SK-N-SH treated with all-trans-retinoic acid at 6 μM for 48 hours (cell line): ENCODE data around the gene PLB1.

ENCODE experiments used
- ATAC-seq: fragments of 200-7000 bp; cut with Tn5 transposase; 3 replicates; pipeline ENCODE4 v1.9.1; 2020; ENCODE audit warnings: mild to moderate bottlenecking, moderate library complexity
- ARNTL ChIP-seq: fragments of 450-650 bp; formaldehyde crosslinking; IDR thresholded peaks from 2 replicates; pipeline ENCODE4 v1.5.0; 2020; ENCODE audit warnings: low read depth, mild to moderate bottlenecking, moderate library complexity, borderline replicate concordance
- BACH2 ChIP-seq: fragments of 250-450 bp; sonication (Bioruptor Pico); IDR thresholded peaks from 2 replicates; pipeline ENCODE4 v1.9.0; 2021; ENCODE audit warnings: mild to moderate bottlenecking, borderline replicate concordance
- CSDC2 ChIP-seq: fragments of 250-450 bp; sonication (Bioruptor Pico); IDR thresholded peaks from 2 replicates; pipeline ENCODE4 v1.5.0; 2020; ENCODE audit warnings: mild to moderate bottlenecking, moderate library complexity
- ESRRG ChIP-seq: fragments of 250-450 bp; sonication (Bioruptor Pico); IDR thresholded peaks from 2 replicates; pipeline ENCODE4 v1.6.1; 2021; ENCODE audit warnings: mild to moderate bottlenecking
- GLIS3 ChIP-seq: fragments of 250-450 bp; sonication (Bioruptor Pico); IDR thresholded peaks from 2 replicates; pipeline ENCODE4 v1.5.0; 2020; ENCODE audit warnings: mild to moderate bottlenecking, moderate library complexity
- ISL1 ChIP-seq: fragments of 250-450 bp; sonication (Bioruptor Pico); IDR thresholded peaks from 2 replicates; pipeline ENCODE4 v2.1.2; 2022; ENCODE audit warnings: mild to moderate bottlenecking, moderate library complexity
- OSR1 ChIP-seq: fragments of 250-450 bp; sonication (Bioruptor Pico); IDR thresholded peaks from 2 replicates; pipeline ENCODE4 v1.8.0; 2022; ENCODE audit warnings: moderate library complexity, mild to moderate bottlenecking, inconsistent platforms
- PPARA ChIP-seq: fragments of 250-450 bp; sonication (Bioruptor Pico); IDR thresholded peaks from 2 replicates; pipeline ENCODE4 v1.5.0; 2020; ENCODE audit warnings: mild to moderate bottlenecking, borderline replicate concordance
- RARB ChIP-seq: fragments of 250-450 bp; sonication (Bioruptor Pico); IDR thresholded peaks from 2 replicates; pipeline ENCODE4 v1.8.0; 2021; ENCODE audit warnings: mild to moderate bottlenecking, moderate library complexity
- SNAI2 ChIP-seq: fragments of 250-450 bp; sonication (Bioruptor Pico); IDR thresholded peaks from 2 replicates; pipeline ENCODE4 v1.5.0; 2020; ENCODE audit warnings: mild to moderate bottlenecking, moderate library complexity
- TOX ChIP-seq: fragments of 250-450 bp; sonication (Bioruptor Pico); IDR thresholded peaks from 2 replicates; pipeline ENCODE4 v1.8.0; 2021; ENCODE audit warnings: mild to moderate bottlenecking, moderate library complexity, borderline replicate concordance
- ZC3H10 ChIP-seq: fragments of 250-450 bp; sonication (Bioruptor Pico); IDR thresholded peaks from 2 replicates; pipeline ENCODE4 v1.5.1; 2021; ENCODE audit warnings: mild to moderate bottlenecking, moderate library complexity
- ZFP3 ChIP-seq: fragments of 250-450 bp; sonication (Bioruptor Pico); IDR thresholded peaks from 2 replicates; pipeline ENCODE4 v1.5.0; 2020; ENCODE audit warnings: mild to moderate bottlenecking, moderate library complexity
- ZFP30 ChIP-seq: fragments of 450-650 bp; formaldehyde crosslinking; IDR thresholded peaks from 2 replicates; pipeline ENCODE4 v1.5.0; 2022; ENCODE audit warnings: mild to moderate bottlenecking, moderate library complexity
- ZNF70 ChIP-seq: fragments of 450-650 bp; formaldehyde crosslinking; IDR thresholded peaks from 2 replicates; pipeline ENCODE4 v1.5.0; 2020; ENCODE audit warnings: mild to moderate bottlenecking, moderate library complexity
- ZNF8 ChIP-seq: fragments of 450-650 bp; formaldehyde crosslinking; IDR thresholded peaks from 2 replicates; pipeline ENCODE4 v1.5.0; 2020; ENCODE audit warnings: mild to moderate bottlenecking, moderate library complexity
- TF ChIP-seq, protein P1 (sequence below): fragments of 250-450 bp; sonication (Bioruptor Pico); IDR thresholded peaks from 2 replicates; pipeline ENCODE4 v1.8.0; 2020; ENCODE audit warnings: mild to moderate bottlenecking, moderate library complexity, borderline replicate concordance
- TF ChIP-seq, protein P2 (sequence below): fragments of 250-450 bp; sonication (Bioruptor Pico); IDR thresholded peaks from 2 replicates; pipeline ENCODE4 v1.5.1; 2020; ENCODE audit warnings: low read depth, mild to moderate bottlenecking, moderate library complexity
- TF ChIP-seq, protein P3 (sequence below): fragments of 250-450 bp; sonication (Bioruptor Pico); IDR thresholded peaks from 2 replicates; pipeline ENCODE4 v1.5.1; 2021; ENCODE audit warnings: mild to moderate bottlenecking, moderate library complexity
- TF ChIP-seq, protein P4 (sequence below): fragments of 250-450 bp; sonication (Bioruptor Pico); IDR thresholded peaks from 2 replicates; pipeline ENCODE4 v1.8.0; 2021; ENCODE audit warnings: low read depth, mild to moderate bottlenecking, moderate library complexity, borderline replicate concordance
- TF ChIP-seq, protein P5 (sequence below): fragments of 250-450 bp; sonication (Bioruptor Pico); IDR thresholded peaks from 2 replicates; pipeline ENCODE4 v1.5.0; 2020; ENCODE audit warnings: mild to moderate bottlenecking, moderate library complexity

PLB1 gene

DNA sequence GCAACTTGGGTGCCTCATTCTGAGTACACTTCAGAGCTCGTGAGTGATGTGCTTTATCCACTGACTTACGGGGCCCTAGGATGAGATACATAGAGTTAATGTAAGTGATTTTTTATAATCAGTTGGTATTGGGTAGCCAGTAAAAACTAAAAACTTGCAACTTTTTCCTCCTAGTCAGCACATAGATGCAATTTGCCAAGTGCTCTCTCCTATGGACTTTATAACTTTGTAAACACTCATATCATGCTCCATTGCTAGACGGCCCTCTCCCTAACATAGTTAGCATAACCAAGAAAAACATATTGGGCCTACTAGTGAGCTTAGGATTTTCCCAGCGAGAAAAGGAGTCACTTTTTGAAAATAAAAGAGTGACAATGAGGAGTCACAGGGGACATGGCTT, 60.4 kb downstream of the PLB1 start:
- TF ChIP-seq OSR1 (CRISPR knock-in tag) (no peak), BACH2 (CRISPR knock-in tag) (no peak), ISL1 (CRISPR knock-in tag) (no peak), PPARA (CRISPR knock-in tag) (no peak), ARNTL (CRISPR knock-in tag) (no peak), TOX (CRISPR knock-in tag) (no peak), ZFP30 (no peak), ZNF70 (no peak), GLIS3 (CRISPR knock-in tag) (no peak), ZC3H10 (CRISPR knock-in tag) (no peak), ESRRG (no peak), ZNF8 (CRISPR knock-in tag) (no peak), RARB (no peak), ZFP3 (CRISPR knock-in tag) (no peak), SNAI2 (CRISPR knock-in tag) (no peak), CSDC2 (CRISPR knock-in tag) (no peak)
- TF ChIP-seq, protein P1, sequence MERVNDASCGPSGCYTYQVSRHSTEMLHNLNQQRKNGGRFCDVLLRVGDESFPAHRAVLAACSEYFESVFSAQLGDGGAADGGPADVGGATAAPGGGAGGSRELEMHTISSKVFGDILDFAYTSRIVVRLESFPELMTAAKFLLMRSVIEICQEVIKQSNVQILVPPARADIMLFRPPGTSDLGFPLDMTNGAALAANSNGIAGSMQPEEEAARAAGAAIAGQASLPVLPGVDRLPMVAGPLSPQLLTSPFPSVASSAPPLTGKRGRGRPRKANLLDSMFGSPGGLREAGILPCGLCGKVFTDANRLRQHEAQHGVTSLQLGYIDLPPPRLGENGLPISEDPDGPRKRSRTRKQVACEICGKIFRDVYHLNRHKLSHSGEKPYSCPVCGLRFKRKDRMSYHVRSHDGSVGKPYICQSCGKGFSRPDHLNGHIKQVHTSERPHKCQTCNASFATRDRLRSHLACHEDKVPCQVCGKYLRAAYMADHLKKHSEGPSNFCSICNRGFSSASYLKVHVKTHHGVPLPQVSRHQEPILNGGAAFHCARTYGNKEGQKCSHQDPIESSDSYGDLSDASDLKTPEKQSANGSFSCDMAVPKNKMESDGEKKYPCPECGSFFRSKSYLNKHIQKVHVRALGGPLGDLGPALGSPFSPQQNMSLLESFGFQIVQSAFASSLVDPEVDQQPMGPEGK = no peak
- TF ChIP-seq, protein P2, sequence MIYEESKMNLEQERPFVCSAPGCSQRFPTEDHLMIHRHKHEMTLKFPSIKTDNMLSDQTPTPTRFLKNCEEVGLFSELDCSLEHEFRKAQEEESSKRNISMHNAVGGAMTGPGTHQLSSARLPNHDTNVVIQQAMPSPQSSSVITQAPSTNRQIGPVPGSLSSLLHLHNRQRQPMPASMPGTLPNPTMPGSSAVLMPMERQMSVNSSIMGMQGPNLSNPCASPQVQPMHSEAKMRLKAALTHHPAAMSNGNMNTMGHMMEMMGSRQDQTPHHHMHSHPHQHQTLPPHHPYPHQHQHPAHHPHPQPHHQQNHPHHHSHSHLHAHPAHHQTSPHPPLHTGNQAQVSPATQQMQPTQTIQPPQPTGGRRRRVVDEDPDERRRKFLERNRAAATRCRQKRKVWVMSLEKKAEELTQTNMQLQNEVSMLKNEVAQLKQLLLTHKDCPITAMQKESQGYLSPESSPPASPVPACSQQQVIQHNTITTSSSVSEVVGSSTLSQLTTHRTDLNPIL = no peak
- TF ChIP-seq, protein P3, sequence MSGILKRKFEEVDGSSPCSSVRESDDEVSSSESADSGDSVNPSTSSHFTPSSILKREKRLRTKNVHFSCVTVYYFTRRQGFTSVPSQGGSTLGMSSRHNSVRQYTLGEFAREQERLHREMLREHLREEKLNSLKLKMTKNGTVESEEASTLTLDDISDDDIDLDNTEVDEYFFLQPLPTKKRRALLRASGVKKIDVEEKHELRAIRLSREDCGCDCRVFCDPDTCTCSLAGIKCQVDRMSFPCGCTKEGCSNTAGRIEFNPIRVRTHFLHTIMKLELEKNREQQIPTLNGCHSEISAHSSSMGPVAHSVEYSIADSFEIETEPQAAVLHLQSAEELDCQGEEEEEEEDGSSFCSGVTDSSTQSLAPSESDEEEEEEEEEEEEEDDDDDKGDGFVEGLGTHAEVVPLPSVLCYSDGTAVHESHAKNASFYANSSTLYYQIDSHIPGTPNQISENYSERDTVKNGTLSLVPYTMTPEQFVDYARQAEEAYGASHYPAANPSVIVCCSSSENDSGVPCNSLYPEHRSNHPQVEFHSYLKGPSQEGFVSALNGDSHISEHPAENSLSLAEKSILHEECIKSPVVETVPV (CRISPR knock-in tag) = no peak
- TF ChIP-seq, protein P4, sequence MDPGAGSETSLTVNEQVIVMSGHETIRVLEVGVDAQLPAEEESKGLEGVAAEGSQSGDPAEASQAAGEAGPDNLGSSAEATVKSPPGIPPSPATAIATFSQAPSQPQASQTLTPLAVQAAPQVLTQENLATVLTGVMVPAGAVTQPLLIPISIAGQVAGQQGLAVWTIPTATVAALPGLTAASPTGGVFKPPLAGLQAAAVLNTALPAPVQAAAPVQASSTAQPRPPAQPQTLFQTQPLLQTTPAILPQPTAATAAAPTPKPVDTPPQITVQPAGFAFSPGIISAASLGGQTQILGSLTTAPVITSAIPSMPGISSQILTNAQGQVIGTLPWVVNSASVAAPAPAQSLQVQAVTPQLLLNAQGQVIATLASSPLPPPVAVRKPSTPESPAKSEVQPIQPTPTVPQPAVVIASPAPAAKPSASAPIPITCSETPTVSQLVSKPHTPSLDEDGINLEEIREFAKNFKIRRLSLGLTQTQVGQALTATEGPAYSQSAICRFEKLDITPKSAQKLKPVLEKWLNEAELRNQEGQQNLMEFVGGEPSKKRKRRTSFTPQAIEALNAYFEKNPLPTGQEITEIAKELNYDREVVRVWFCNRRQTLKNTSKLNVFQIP (CRISPR knock-in tag) = no peak

DNA sequence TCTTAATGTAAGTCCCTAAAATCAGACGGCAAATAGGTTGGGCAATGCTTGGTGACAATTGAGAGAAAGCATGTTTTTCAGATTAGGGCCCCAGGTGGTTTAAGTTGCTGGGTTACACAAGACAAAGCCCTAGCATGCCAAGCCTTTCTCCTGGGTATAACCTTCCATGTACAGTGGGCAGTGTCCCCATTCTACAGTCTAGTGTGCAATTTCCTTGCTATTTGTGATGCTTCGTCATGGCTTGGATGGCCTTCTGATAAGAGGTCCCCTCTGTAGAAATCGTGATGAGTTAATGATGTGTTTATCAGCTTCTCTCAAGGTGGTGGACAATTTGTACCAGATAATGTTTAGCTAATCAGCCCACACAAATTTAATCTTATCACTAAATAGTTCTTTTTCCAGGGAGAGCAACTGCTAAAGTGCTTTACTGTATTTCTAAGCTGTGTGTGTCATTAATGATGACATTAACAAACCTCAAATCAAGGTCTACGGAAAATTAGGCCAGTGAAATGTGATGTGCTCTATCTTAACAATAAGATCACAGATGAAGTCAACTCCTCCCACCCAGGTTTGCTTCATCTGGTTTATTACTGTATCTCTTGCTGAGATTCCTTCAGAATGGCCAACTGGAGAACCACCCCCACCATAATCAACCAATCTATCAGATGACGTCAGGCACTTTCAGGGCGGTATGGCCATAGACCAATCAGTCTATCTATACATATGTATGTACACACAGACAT, 61.7 kb downstream of the PLB1 start:
- no peak for ATAC-seq
- no peak for TF ChIP-seq ZNF70
- TF ChIP-seq, protein P3 (CRISPR knock-in tag) = no peak
- no peak for TF ChIP-seq ISL1 (CRISPR knock-in tag)
- TF ChIP-seq, protein P4 (CRISPR knock-in tag) = no peak
- TF ChIP-seq ZFP30 = no peak
- TF ChIP-seq PPARA (CRISPR knock-in tag) = no peak
- TF ChIP-seq, protein P1 = no peak
- TF ChIP-seq ARNTL (CRISPR knock-in tag) = no peak
- no peak for TF ChIP-seq ZC3H10 (CRISPR knock-in tag)
- TF ChIP-seq, protein P5, sequence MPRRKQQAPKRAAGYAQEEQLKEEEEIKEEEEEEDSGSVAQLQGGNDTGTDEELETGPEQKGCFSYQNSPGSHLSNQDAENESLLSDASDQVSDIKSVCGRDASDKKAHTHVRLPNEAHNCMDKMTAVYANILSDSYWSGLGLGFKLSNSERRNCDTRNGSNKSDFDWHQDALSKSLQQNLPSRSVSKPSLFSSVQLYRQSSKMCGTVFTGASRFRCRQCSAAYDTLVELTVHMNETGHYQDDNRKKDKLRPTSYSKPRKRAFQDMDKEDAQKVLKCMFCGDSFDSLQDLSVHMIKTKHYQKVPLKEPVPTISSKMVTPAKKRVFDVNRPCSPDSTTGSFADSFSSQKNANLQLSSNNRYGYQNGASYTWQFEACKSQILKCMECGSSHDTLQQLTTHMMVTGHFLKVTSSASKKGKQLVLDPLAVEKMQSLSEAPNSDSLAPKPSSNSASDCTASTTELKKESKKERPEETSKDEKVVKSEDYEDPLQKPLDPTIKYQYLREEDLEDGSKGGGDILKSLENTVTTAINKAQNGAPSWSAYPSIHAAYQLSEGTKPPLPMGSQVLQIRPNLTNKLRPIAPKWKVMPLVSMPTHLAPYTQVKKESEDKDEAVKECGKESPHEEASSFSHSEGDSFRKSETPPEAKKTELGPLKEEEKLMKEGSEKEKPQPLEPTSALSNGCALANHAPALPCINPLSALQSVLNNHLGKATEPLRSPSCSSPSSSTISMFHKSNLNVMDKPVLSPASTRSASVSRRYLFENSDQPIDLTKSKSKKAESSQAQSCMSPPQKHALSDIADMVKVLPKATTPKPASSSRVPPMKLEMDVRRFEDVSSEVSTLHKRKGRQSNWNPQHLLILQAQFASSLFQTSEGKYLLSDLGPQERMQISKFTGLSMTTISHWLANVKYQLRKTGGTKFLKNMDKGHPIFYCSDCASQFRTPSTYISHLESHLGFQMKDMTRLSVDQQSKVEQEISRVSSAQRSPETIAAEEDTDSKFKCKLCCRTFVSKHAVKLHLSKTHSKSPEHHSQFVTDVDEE (CRISPR knock-in tag) = no peak
- no peak for TF ChIP-seq BACH2 (CRISPR knock-in tag)
- no peak for TF ChIP-seq ZFP3 (CRISPR knock-in tag)
- no peak for TF ChIP-seq ESRRG

More for the DNA sequence above, 60.4 kb downstream of the PLB1 start:
- ATAC-seq = no peak
